ENCODE results near the gene AKT1S1.

DNA sequence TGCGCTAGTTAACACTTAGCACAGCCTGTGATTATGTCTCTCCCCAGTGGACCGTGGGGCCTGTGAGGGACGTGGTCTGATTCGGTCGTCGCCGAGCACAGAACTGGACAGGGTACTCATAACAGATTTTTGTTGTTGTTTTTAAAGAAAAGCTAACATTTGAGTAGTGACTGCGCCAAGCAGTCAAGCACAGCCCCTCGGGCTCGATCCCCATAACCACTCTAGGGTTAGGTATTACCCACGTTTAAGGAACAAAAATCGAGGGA is 27.0 kb downstream of the AKT1S1 start:
- TF ChIP-seq, protein P1, sequence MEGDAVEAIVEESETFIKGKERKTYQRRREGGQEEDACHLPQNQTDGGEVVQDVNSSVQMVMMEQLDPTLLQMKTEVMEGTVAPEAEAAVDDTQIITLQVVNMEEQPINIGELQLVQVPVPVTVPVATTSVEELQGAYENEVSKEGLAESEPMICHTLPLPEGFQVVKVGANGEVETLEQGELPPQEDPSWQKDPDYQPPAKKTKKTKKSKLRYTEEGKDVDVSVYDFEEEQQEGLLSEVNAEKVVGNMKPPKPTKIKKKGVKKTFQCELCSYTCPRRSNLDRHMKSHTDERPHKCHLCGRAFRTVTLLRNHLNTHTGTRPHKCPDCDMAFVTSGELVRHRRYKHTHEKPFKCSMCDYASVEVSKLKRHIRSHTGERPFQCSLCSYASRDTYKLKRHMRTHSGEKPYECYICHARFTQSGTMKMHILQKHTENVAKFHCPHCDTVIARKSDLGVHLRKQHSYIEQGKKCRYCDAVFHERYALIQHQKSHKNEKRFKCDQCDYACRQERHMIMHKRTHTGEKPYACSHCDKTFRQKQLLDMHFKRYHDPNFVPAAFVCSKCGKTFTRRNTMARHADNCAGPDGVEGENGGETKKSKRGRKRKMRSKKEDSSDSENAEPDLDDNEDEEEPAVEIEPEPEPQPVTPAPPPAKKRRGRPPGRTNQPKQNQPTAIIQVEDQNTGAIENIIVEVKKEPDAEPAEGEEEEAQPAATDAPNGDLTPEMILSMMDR (IDR thresholded peaks at IDR 0.05) = no peak
- TF ChIP-seq EP300 (IDR thresholded peaks at IDR 0.05) (no peak), POLR2AphosphoS5 (IDR thresholded peaks at IDR 0.05) (no peak)

All from esophagus muscularis mucosa (tissue), 4 donors.